CD1c-positive myeloid dendritic cell (primary cell): ENCODE measurements around the gene TSPAN18.

Source experiments
- DNase-seq: peaks from one replicate; pipeline ENCODE4 v3.0.0-alpha.2; 2016; ENCODE audit errors: extremely low spot score

TSPAN18 gene

GRCh38 chr11:44978961-44979331, 252.2 kb downstream of the TSPAN18 start:
- no peak for DNase-seq

- no peak for DNase-seq
These were observed 253.0 kb downstream of the TSPAN18 start for GRCh38 chr11:44979543-44980399.

- DNase-seq: no peak
These were observed 254.0 kb downstream of the TSPAN18 start for GRCh38 chr11:44980533-44981427.
